Loucy (cell line): Measurements from ENCODE around the gene IGSF6.

Source experiments
- CTCF ChIP-seq: fragments of 200-600 bp; sonication (generic); conservative IDR thresholded peaks from 2 replicates; pipeline ENCODE4 v1.5.1; 2014; ENCODE audit warnings: mild to moderate bottlenecking, antibody characterized with exemption, low read length
- EZH2phosphoT487 ChIP-seq: fragments of 200-600 bp; IDR thresholded peaks from 2 replicates; pipeline ENCODE4 v1.6.1; 2018; ENCODE audit warnings: antibody characterized with exemption, mild to moderate bottlenecking, moderate library complexity, borderline replicate concordance

GRCh38 chr16:21666772-21667171 is 14.4 kb upstream of the IGSF6 start:
- TF ChIP-seq CTCF: no peak
- no peak for TF ChIP-seq EZH2phosphoT487
